Activated CD4-positive, alpha-beta T cell treated with anti-CD3 and anti-CD28 coated beads, Interleukin-2, amount 50 U/mL, for 24 hours (primary cell): Measurements from ENCODE around the gene GAS6.
A peak's percentile ranks its signal among the peaks of the same experiment; 100 is the strongest.

Experiments
- DNase-seq, 2 donors: peaks; one replicate each; pipeline ENCODE4 v3.0.0-alpha.2; 2020; ENCODE audit warnings: low read depth in 1 of 2, low spot score in 1 of 2

Gene GAS6

GRCh38 chr13:113822266-113822665 lies 41.6 kb downstream of the GAS6 start:
- no peak for DNase-seq

GRCh38 chr13:113821847-113822246 lies 42.0 kb downstream of the GAS6 start:
- DNase-seq, result no peak

- DNase-seq, result no peak
Measured at GRCh38 chr13:113820813-113821651, 42.8 kb downstream of the GAS6 start.

GRCh38 chr13:113819731-113820715 lies 43.9 kb downstream of the GAS6 start:
- DNase-seq, result no peak

GRCh38 chr13:113819341-113819730 lies 44.5 kb downstream of the GAS6 start:
- DNase-seq, result no peak

GRCh38 chr13:113818700-113819295 lies 45.1 kb downstream of the GAS6 start:
- DNase-seq, result no peak

GRCh38 chr13:113817860-113818691 lies 45.8 kb downstream of the GAS6 start:
- no peak for DNase-seq

GRCh38 chr13:113816946-113817859 lies 46.7 kb downstream of the GAS6 start:
- peak; percentile 60 to 81 for DNase-seq

- DNase-seq, result no peak
Measured at GRCh38 chr13:113816254-113816929, 47.5 kb downstream of the GAS6 start.

GRCh38 chr13:113815151-113816058 lies 48.5 kb downstream of the GAS6 start:
- DNase-seq, result peak; percentile 8 to 39

GRCh38 chr13:113814435-113814821 lies 49.4 kb downstream of the GAS6 start:
- no peak for DNase-seq

GRCh38 chr13:113813749-113814434 lies 50.0 kb downstream of the GAS6 start:
- DNase-seq, result no peak

- DNase-seq, result no peak
Measured at GRCh38 chr13:113813070-113813748, 50.7 kb downstream of the GAS6 start.

GRCh38 chr13:113812178-113813040 lies 51.5 kb downstream of the GAS6 start:
- DNase-seq, result no peak

- DNase-seq, result no peak
Measured at GRCh38 chr13:113811081-113811928, 52.6 kb downstream of the GAS6 start.
